ENCODE data around the gene TAGLN.

GRCh38 chr11:117228091-117228490, 28.9 kb downstream of the TAGLN start:
- TF ChIP-seq E2F4 (CRISPR knock-in tag; IDR thresholded peaks at IDR 0.05; ENCODE audit: borderline replicate concordance, low read depth) (no peak), SMAD4 (CRISPR knock-in tag; IDR thresholded peaks at IDR 0.05) (no peak), CTCF (IDR thresholded peaks at IDR 0.05) (no peak), USF2 (CRISPR knock-in tag; IDR thresholded peaks at IDR 0.05) (no peak), FOXP4 (CRISPR knock-in tag; IDR thresholded peaks at IDR 0.05) (no peak), IRF1 (CRISPR knock-in tag; IDR thresholded peaks at IDR 0.05) (no peak), GRHL2 (CRISPR knock-in tag; IDR thresholded peaks at IDR 0.05; ENCODE audit: insufficient replicate concordance, severe bottlenecking) (no peak), ZSCAN18 (CRISPR knock-in tag; IDR thresholded peaks at IDR 0.05) (no peak), MAX (CRISPR knock-in tag; IDR thresholded peaks at IDR 0.05) (no peak), E2F1 (CRISPR knock-in tag; IDR thresholded peaks at IDR 0.05) (no peak), CBFB (CRISPR knock-in tag; IDR thresholded peaks at IDR 0.05; ENCODE audit: low read depth) (no peak), MLX (CRISPR knock-in tag; IDR thresholded peaks at IDR 0.05) (no peak), USF1 (CRISPR knock-in tag; IDR thresholded peaks at IDR 0.05) (no peak), PREB (CRISPR knock-in tag; IDR thresholded peaks at IDR 0.05; ENCODE audit: borderline replicate concordance) (no peak)

Data from WTC11 (cell line).